Endodermal cell (in vitro differentiated cells): Measurements from ENCODE around the gene PALMD. TPM values are rescaled to one million over a fixed set of nuclear protein-coding genes. Genes with fewer than 3 reads are reported as not detected.

Experiments
- DNase-seq: peaks from one replicate; pipeline ENCODE4 v3.0.0-alpha.2; 2017
- H3K27ac ChIP-seq: 2 replicates; pipeline ENCODE4 v1.5.1; 2013; ENCODE audit warnings: mild to moderate bottlenecking, low read depth, low read length, moderate library complexity
- H3K27me3 ChIP-seq: 2 replicates; pipeline ENCODE4 v1.6.1; 2013; ENCODE audit warnings: mild to moderate bottlenecking, low read length, moderate library complexity; ENCODE audit not compliant: insufficient read depth, control insufficient read depth, poor library complexity, severe bottlenecking
- H3K36me3 ChIP-seq: 2 replicates; pipeline ENCODE4 v1.7.0; 2013; ENCODE audit warnings: mild to moderate bottlenecking, low read length, moderate library complexity; ENCODE audit not compliant: control insufficient read depth, insufficient read depth
- H3K4me1 ChIP-seq: one replicate; pipeline ENCODE4 v1.7.0; 2013; ENCODE audit warnings: low read length; ENCODE audit not compliant: control insufficient read depth, insufficient read depth
- H3K4me3 ChIP-seq: 2 replicates; pipeline ENCODE4 v1.5.1; 2013; ENCODE audit warnings: mild to moderate bottlenecking, low read length, moderate library complexity
- H3K9ac ChIP-seq: 2 replicates; pipeline ENCODE4 v1.6.1; 2013; ENCODE audit warnings: mild to moderate bottlenecking, low read length, moderate library complexity; ENCODE audit not compliant: poor library complexity, severe bottlenecking; ENCODE audit errors: extremely low read depth
- H3K9me3 ChIP-seq: 2 replicates; pipeline ENCODE4 v1.6.1; 2013; ENCODE audit warnings: mild to moderate bottlenecking, low read length, moderate library complexity; ENCODE audit not compliant: control insufficient read depth
- H3K27ac Mint-ChIP-seq: 2 replicates; pipeline ENCODE4 v1.8.0; 2020; ENCODE audit warnings: mixed read lengths
- H3K27me3 Mint-ChIP-seq: 2 replicates; pipeline ENCODE4 v1.8.0; 2021; ENCODE audit warnings: mild to moderate bottlenecking, mixed read lengths; ENCODE audit not compliant: insufficient read depth
- H3K36me3 Mint-ChIP-seq: 2 replicates; pipeline ENCODE4 v1.8.0; 2020; ENCODE audit warnings: low read depth, mixed read lengths
- H3K4me1 Mint-ChIP-seq: 2 replicates; pipeline ENCODE4 v1.8.0; 2020; ENCODE audit warnings: mixed read lengths
- H3K4me3 Mint-ChIP-seq: 2 replicates; pipeline ENCODE4 v1.8.0; 2020; ENCODE audit warnings: mild to moderate bottlenecking, moderate library complexity, mixed read lengths
- H3K9me3 Mint-ChIP-seq: 2 replicates; pipeline ENCODE4 v1.8.0; 2020; ENCODE audit warnings: mild to moderate bottlenecking, mixed read lengths
- CTCF ChIP-seq: fragments of 200-600 bp; sonication (generic); conservative IDR thresholded peaks from 2 replicates; pipeline ENCODE4 v1.5.0; 2021; ENCODE audit warnings: antibody characterized with exemption, mild to moderate bottlenecking
- WGBS, 2 experiments: methylation state at CpG; one replicate each; pipeline versions ENCODE4 v1.1.5 to v1.1.7; 2013; ENCODE audit warnings: missing lambda C conversion rate in 2 of 2, mixed read lengths in 1 of 2; ENCODE audit not compliant: insufficient coverage in 1 of 2, insufficient read length in 1 of 2; 5-methylcytosine and 5-hydroxymethylcytosine counted together
- total RNA-seq, 2 donors: library from RNA; stranded (reverse); fragmentation: NEBNext Ultra II Directional in 1 of 2; extraction: Animal tissue kit (Norgen Biotek cat#: 25700) in 1 of 2; gene quantifications; 2 replicates in 1 of 2; 3 replicates in 1 of 2; pipeline ENCODE4 v1.2.1, GENCODE V29; 2021

PALMD gene
- total RNA-seq, 2 donors from 2014 or later = 0.24 to 0.26 TPM

- Histone ChIP-seq H3K27ac (no peak overlapping the region), H3K9ac (no peak overlapping the region), H3K4me1 (no peaks in the 10 kb centered on the region), H3K4me3 (no peak overlapping the region), H3K36me3 (no peaks in the 10 kb centered on the region), H3K9me3 (no peaks in the 10 kb centered on the region), H3K27me3 (peaks cover 57% of the 10 kb centered on the region)
- H3K27me3 Mint-ChIP-seq = peaks cover 14% of the 10 kb centered on the region
- TF ChIP-seq CTCF = no peak
- WGBS, 2 experiments = 89 to 91% methylated on average over 4 of the region's 4 CpGs
- DNase-seq = no peak
- H3K9me3 Mint-ChIP-seq = no peaks in the 10 kb centered on the region
- H3K27ac Mint-ChIP-seq = no peak overlapping the region
- peaks cover 15% of the 10 kb centered on the region for H3K4me1 Mint-ChIP-seq
- no peak overlapping the region for H3K4me3 Mint-ChIP-seq
- no peaks in the 10 kb centered on the region for H3K36me3 Mint-ChIP-seq
Measured at GRCh38 chr1:99672038-99672437, 26.1 kb downstream of the PALMD start.

GRCh38 chr1:99672530-99673213, 26.8 kb downstream of the PALMD start:
- WGBS, 2 experiments = 84 to 92% methylated on average over 4 to 6 of the region's 6 CpGs
- H3K4me3 ChIP-seq = no peak overlapping the region
- no peak overlapping the region for H3K27ac ChIP-seq
- peaks cover 15% of the 10 kb centered on the region for H3K4me1 Mint-ChIP-seq
- peaks cover 18% of the 10 kb centered on the region for H3K27me3 Mint-ChIP-seq
- no peaks in the 10 kb centered on the region for H3K36me3 Mint-ChIP-seq
- no peak for DNase-seq
- H3K4me3 Mint-ChIP-seq = no peak overlapping the region
- H3K4me1 ChIP-seq = no peaks in the 10 kb centered on the region
- no peak for TF ChIP-seq CTCF
- H3K36me3 ChIP-seq = no peaks in the 10 kb centered on the region
- peaks cover 63% of the 10 kb centered on the region for H3K27me3 ChIP-seq
- no peak overlapping the region for H3K9ac ChIP-seq
- no peak overlapping the region for H3K27ac Mint-ChIP-seq
- no peaks in the 10 kb centered on the region for H3K9me3 Mint-ChIP-seq
- H3K9me3 ChIP-seq = no peaks in the 10 kb centered on the region

- no peak for TF ChIP-seq CTCF
- WGBS, 2 experiments = 84 to 96% methylated on average over 3 to 4 of the region's 5 CpGs
- DNase-seq = no peak
- H3K4me3 Mint-ChIP-seq = no peak overlapping the region
- Histone ChIP-seq H3K36me3 (no peaks in the 10 kb centered on the region), H3K9ac (no peak overlapping the region), H3K27ac (no peak overlapping the region), H3K9me3 (no peaks in the 10 kb centered on the region), H3K27me3 (peaks cover 69% of the 10 kb centered on the region), H3K4me1 (no peaks in the 10 kb centered on the region), H3K4me3 (no peak overlapping the region)
- peaks cover 15% of the 10 kb centered on the region for H3K4me1 Mint-ChIP-seq
- H3K27me3 Mint-ChIP-seq = peaks cover 18% of the 10 kb centered on the region
- H3K36me3 Mint-ChIP-seq = no peaks in the 10 kb centered on the region
- no peaks in the 10 kb centered on the region for H3K9me3 Mint-ChIP-seq
- no peak overlapping the region for H3K27ac Mint-ChIP-seq
Measured at GRCh38 chr1:99673315-99673714, 27.4 kb downstream of the PALMD start.
